HEK293 (cell line): ENCODE measurements around the gene PLXND1.
A peak's percentile ranks its signal among the peaks of the same experiment; 100 is the strongest.

ENCODE experiments used
- CTCF ChIA-PET: fragments of 350-600 bp; formaldehyde crosslinking; extraction: SDS; loops from one replicate; lab custom pipeline; 2021; ENCODE audit warnings: antibody characterized with exemption; lab: Yijun Ruan, JAX
- POLR2A ChIA-PET: fragments of 300-600 bp; formaldehyde crosslinking; extraction: SDS; loops from one replicate; lab custom pipeline; 2020; ENCODE audit warnings: antibody characterized with exemption, inconsistent platforms; lab: Yijun Ruan, JAX
- H3K27ac ChIP-seq: fragments of 200-500 bp; sonication (Bioruptor generic); 2 replicates; pipeline ENCODE4 v1.5.1; 2014; ENCODE audit warnings: low read depth, low read length, control low read depth, inconsistent platforms; ENCODE audit errors: extremely low read depth
- H3K36me3 ChIP-seq, 2 experiments: fragments of 200-500 bp in 1 of 2; sonication (Bioruptor generic) in 1 of 2; 1 replicate in 1 of 2; 2 replicates in 1 of 2; pipeline ENCODE4 v1.5.1; 2014 to 2017; ENCODE audit warnings: inconsistent platforms in 2 of 2, low read length in 2 of 2; ENCODE audit not compliant: control insufficient read depth in 2 of 2, insufficient read depth in 1 of 2
- H3K4me1 ChIP-seq: fragments of 200-500 bp; sonication (Bioruptor generic); 2 replicates; pipeline ENCODE4 v1.5.1; 2014; ENCODE audit warnings: mild to moderate bottlenecking, low read length, inconsistent platforms; ENCODE audit not compliant: control insufficient read depth, insufficient read depth
- H3K4me3 ChIP-seq: 2 replicates; pipeline ENCODE4 v1.5.1; 2011; ENCODE audit warnings: low read depth, mild to moderate bottlenecking, control low read depth, low read length, moderate library complexity
- H3K9me3 ChIP-seq: fragments of 200-500 bp; sonication (Bioruptor generic); 2 replicates; pipeline ENCODE4 v1.5.1; 2014; ENCODE audit warnings: low read depth, low read length, inconsistent platforms; ENCODE audit not compliant: control insufficient read depth, insufficient read depth
- AEBP2 ChIP-seq: fragments of 450-650 bp; formaldehyde crosslinking; IDR thresholded peaks from 2 replicates; pipeline ENCODE4 v1.5.1; 2016; ENCODE audit warnings: missing biosample characterization, missing genetic modification characterization, borderline replicate concordance
- CTCF ChIP-seq: fragments of 450-650 bp; formaldehyde crosslinking; IDR thresholded peaks from 2 replicates; pipeline ENCODE4 v1.5.1; 2016; ENCODE audit warnings: missing biosample characterization, missing genetic modification characterization
- ELK4 ChIP-seq: IDR thresholded peaks from 2 replicates; pipeline ENCODE4 v1.6.1; 2011; ENCODE audit warnings: mild to moderate bottlenecking, low read depth, low read length, borderline replicate concordance
- TRIM28 ChIP-seq: IDR thresholded peaks from 2 replicates; pipeline ENCODE4 v1.6.1; 2011; ENCODE audit warnings: low read length, control low read depth, borderline replicate concordance
- ZBTB21 ChIP-seq: fragments of 450-650 bp; formaldehyde crosslinking; IDR thresholded peaks from 2 replicates; pipeline ENCODE4 v1.5.1; 2017; ENCODE audit warnings: missing biosample characterization, missing genetic modification characterization
- ZFP41 ChIP-seq: fragments of 450-650 bp; formaldehyde crosslinking; IDR thresholded peaks from 2 replicates; pipeline ENCODE4 v1.5.1; 2016; ENCODE audit warnings: missing biosample characterization, missing genetic modification characterization, borderline replicate concordance
- ZNF148 ChIP-seq: fragments of 450-650 bp; formaldehyde crosslinking; IDR thresholded peaks from 2 replicates; pipeline ENCODE4 v1.5.0; 2017; ENCODE audit warnings: missing biosample characterization, missing genetic modification characterization, borderline replicate concordance
- ZNF174 ChIP-seq: fragments of 450-650 bp; formaldehyde crosslinking; IDR thresholded peaks from 2 replicates; pipeline ENCODE4 v1.5.0; 2017; ENCODE audit warnings: missing biosample characterization, mild to moderate bottlenecking, missing genetic modification characterization
- ZNF19 ChIP-seq: fragments of 450-650 bp; formaldehyde crosslinking; IDR thresholded peaks from 2 replicates; pipeline ENCODE4; 2016; ENCODE audit warnings: missing biosample characterization, missing genetic modification characterization, low read depth
- ZNF2 ChIP-seq: fragments of 450-650 bp; formaldehyde crosslinking; IDR thresholded peaks from 2 replicates; pipeline ENCODE4 v1.5.1; 2016; ENCODE audit warnings: missing biosample characterization, missing genetic modification characterization
- ZNF23 ChIP-seq: fragments of 450-650 bp; formaldehyde crosslinking; IDR thresholded peaks from 2 replicates; pipeline ENCODE4 v1.5.1; 2016; ENCODE audit warnings: missing biosample characterization, missing genetic modification characterization, borderline replicate concordance
- ZNF274 ChIP-seq, 2 experiments: fragments of 200-500 bp in 1 of 2; fragments of 450-650 bp in 1 of 2; sonication (Bioruptor generic) in 1 of 2; formaldehyde crosslinking in 1 of 2; IDR thresholded peaks; 2 replicates each; pipeline versions ENCODE4 v1.5.1 to v1.6.1; 2014 to 2016; ENCODE audit warnings: borderline replicate concordance in 1 of 2, inconsistent platforms in 1 of 2, low read length in 1 of 2, missing biosample characterization in 1 of 2, missing genetic modification characterization in 1 of 2
- ZNF324 ChIP-seq: fragments of 450-650 bp; formaldehyde crosslinking; IDR thresholded peaks from 2 replicates; pipeline ENCODE4 v1.5.1; 2016; ENCODE audit warnings: missing biosample characterization, missing genetic modification characterization
- ZNF335 ChIP-seq: fragments of 450-650 bp; formaldehyde crosslinking; conservative IDR thresholded peaks from 2 replicates; pipeline ENCODE4 v1.5.1; 2016; ENCODE audit warnings: missing biosample characterization, missing genetic modification characterization
- ZNF518A ChIP-seq: fragments of 450-650 bp; formaldehyde crosslinking; conservative IDR thresholded peaks from 2 replicates; pipeline ENCODE4 v1.5.1; 2016; ENCODE audit warnings: low read depth, missing biosample characterization, missing genetic modification characterization
- ZNF558 ChIP-seq: fragments of 450-650 bp; formaldehyde crosslinking; IDR thresholded peaks from 2 replicates; pipeline ENCODE4 v1.5.1; 2016; ENCODE audit warnings: missing biosample characterization, missing genetic modification characterization
- ZNF645 ChIP-seq: fragments of 450-650 bp; formaldehyde crosslinking; IDR thresholded peaks from 2 replicates; pipeline ENCODE4; 2016; ENCODE audit warnings: missing biosample characterization, missing genetic modification characterization
- ZNF664 ChIP-seq: fragments of 450-650 bp; formaldehyde crosslinking; IDR thresholded peaks from 2 replicates; pipeline ENCODE4 v1.5.1; 2016; ENCODE audit warnings: missing biosample characterization, missing genetic modification characterization
- ZNF701 ChIP-seq: fragments of 450-650 bp; formaldehyde crosslinking; IDR thresholded peaks from 2 replicates; pipeline ENCODE4 v1.5.1; 2016; ENCODE audit warnings: missing biosample characterization, missing genetic modification characterization

PLXND1 gene

GRCh38 chr3:129587566-129588210, 18.8 kb downstream of the PLXND1 start:
- Histone ChIP-seq H3K36me3 (peaks cover 0 to 23% of the 10 kb centered on the region in 2 experiments; a peak in 1 of 3 replicates), H3K27ac (no peak overlapping the region), H3K4me3 (no peak overlapping the region), H3K4me1 (no peaks in the 10 kb centered on the region), H3K9me3 (no peaks in the 10 kb centered on the region)
- TF ChIP-seq ZNF664 (tag by site-specific recombination) = peak; percentile 84
- TF ChIP-seq ZNF518A = no peak
- ChIA-PET CTCF (interaction anchor here (0.5 to 0.6 kb wide), 2 partner anchors 75 to 1215 kb away, joined by 3 to 4 read pairs; no protein-coding TSS in a partner anchor), POLR2A (no interaction called here)

GRCh38 chr3:129586746-129587430, 19.6 kb downstream of the PLXND1 start:
- CTCF ChIA-PET = no interaction called here
- Histone ChIP-seq H3K36me3 (peaks cover 0 to 23% of the 10 kb centered on the region in 2 experiments; a peak in 1 of 3 replicates), H3K4me1 (no peaks in the 10 kb centered on the region), H3K9me3 (no peaks in the 10 kb centered on the region), H3K4me3 (no peak overlapping the region), H3K27ac (no peak overlapping the region)
- POLR2A ChIA-PET = no interaction called here
- TF ChIP-seq ZNF701 (tag by site-specific recombination) (no peak), ZNF19 (tag by site-specific recombination) (no peak), ZNF174 (tag by site-specific recombination) (no peak), ZNF23 (tag by site-specific recombination) (no peak), ZNF148 (tag by site-specific recombination) (no peak), ZBTB21 (no peak), ZNF274 (IDR thresholded peaks at IDR 0.05; ENCODE audit: low read length) (no peak), ZNF274 (tag by site-specific recombination; IDR thresholded peaks at IDR 0.05; ENCODE audit: borderline replicate concordance) (no peak), ELK4 (no peak), ZNF2 (tag by site-specific recombination) (no peak), ZNF335 (tag by site-specific recombination) (no peak), ZNF645 (tag by site-specific recombination) (no peak), TRIM28 (no peak), ZFP41 (no peak), ZNF324 (tag by site-specific recombination) (no peak), CTCF (tag by site-specific recombination) (no peak), AEBP2 (tag by site-specific recombination) (no peak), ZNF558 (no peak)
